GM20000 (cell line): Measurements from ENCODE around the gene CEP104.

Experiments
- DNase-seq: peaks from one replicate; pipeline ENCODE4 v3.0.0; 2012; ENCODE audit warnings: low spot score
- TF ChIP-seq, protein P1 (sequence below): IDR thresholded peaks from 2 replicates; pipeline ENCODE4 v1.5.1; 2012; ENCODE audit warnings: mild to moderate bottlenecking, control low read depth; ENCODE audit errors: extremely low read depth, missing control alignments

Gene CEP104

DNA sequence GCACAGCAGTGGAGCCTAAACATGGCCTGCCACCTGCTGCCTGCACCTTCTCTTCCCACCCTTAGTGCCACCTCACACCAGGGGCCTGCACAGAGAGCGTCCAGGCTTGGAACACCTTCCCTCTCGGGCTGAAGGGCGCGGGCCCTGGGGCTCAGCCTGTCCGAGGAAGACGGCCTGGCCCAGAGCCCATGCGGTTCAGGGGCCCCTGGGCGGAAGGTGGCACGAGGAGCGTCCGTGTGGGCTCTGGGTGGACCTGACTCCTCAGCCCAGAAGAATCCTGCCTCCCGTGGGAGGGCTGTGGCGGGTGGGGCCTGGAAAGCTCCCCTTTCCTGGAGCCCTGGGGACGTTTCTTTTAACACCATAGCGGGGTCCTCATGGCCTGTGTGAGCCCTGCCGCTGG, 19.7 kb upstream of the CEP104 start:
- DNase-seq: no peak
- TF ChIP-seq, protein P1, sequence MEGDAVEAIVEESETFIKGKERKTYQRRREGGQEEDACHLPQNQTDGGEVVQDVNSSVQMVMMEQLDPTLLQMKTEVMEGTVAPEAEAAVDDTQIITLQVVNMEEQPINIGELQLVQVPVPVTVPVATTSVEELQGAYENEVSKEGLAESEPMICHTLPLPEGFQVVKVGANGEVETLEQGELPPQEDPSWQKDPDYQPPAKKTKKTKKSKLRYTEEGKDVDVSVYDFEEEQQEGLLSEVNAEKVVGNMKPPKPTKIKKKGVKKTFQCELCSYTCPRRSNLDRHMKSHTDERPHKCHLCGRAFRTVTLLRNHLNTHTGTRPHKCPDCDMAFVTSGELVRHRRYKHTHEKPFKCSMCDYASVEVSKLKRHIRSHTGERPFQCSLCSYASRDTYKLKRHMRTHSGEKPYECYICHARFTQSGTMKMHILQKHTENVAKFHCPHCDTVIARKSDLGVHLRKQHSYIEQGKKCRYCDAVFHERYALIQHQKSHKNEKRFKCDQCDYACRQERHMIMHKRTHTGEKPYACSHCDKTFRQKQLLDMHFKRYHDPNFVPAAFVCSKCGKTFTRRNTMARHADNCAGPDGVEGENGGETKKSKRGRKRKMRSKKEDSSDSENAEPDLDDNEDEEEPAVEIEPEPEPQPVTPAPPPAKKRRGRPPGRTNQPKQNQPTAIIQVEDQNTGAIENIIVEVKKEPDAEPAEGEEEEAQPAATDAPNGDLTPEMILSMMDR: no peak

DNA sequence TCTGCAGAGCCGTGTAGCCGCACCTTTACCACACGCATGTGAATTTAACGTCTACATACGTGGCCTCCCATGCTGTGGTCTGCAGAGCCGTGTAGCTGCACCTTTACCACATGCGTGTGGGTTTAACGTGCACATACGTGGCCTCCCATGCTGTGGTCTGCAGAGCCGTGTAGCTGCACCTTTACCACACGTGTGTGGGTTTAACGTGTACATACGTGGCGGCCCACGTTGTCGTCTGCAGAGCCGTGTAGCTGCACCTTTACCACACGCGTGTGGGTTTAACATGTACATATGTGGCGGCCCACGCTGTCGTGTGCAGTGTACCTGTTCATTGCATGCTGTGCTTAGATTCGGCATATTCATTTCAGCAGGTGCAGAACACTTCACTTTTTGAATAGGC, 17.7 kb upstream of the CEP104 start:
- TF ChIP-seq, protein P1: no peak
- DNase-seq: no peak

DNA sequence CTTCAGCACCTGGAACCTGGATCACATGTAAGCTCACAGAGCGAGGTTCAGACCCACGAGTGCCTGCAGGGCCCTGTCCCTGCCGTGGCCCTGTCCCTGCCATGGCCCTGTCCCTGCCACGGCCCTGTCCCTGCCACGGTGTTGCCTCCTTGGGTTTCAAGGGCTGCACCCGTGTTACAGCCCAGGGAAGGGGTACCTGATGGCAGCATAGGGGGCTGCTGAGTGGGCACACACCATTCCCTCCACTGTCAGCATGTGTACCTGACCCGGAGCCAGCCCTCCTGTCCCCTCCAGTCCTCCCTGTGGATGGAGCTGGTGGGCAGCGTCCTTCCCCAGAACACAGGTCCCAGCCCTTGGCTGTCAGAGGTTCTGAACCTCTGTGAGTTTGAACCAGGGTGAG, 15.5 kb upstream of the CEP104 start:
- TF ChIP-seq, protein P1: no peak
- no peak for DNase-seq

DNA sequence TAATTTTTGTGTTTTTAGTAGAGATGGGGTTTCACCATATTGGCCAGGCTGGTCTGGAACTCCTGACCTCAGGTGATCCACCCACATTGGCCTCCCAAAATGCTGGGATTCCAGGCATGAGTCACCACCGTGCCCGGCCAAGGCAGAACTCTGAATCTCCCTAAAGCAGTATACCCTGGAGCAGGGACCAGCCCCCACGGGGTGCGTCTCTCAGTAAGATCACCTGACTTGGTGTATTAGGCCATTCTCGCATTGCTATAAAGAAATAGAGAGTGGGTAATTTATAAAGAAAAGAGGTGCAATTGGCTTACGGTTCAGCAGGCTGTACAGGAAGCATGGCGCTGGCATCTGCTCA, 14.4 kb upstream of the CEP104 start:
- TF ChIP-seq, protein P1: no peak
- DNase-seq: no peak

DNA sequence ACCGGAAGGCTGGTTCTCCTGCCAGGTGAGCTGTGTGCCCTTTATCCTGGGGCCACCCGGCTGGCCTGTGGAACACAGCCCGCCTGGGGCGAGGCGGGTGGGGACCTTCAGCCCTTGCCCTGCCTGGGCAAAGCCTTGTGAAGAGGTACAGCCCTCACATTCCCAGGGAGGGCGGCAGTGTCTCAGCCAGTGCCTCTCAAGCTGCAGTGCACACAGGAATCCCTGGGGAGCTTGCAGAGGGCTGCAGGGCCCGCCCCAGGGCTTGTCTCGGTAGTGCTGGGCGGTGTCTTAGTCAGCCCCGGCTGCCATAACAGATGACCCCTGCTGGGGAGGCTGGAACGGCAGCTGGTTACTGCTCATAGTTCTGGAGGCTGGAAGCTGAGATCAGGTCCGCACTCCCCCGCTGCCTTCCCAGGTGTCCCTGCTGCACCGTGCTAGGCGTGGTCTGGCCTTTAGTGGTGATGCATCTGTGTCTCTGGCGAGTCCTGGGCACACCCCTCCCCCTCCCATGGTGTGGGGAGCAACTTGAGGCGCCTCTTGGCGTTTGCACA, 12.8 kb upstream of the CEP104 start:
- DNase-seq: no peak
- TF ChIP-seq, protein P1: no peak

DNA sequence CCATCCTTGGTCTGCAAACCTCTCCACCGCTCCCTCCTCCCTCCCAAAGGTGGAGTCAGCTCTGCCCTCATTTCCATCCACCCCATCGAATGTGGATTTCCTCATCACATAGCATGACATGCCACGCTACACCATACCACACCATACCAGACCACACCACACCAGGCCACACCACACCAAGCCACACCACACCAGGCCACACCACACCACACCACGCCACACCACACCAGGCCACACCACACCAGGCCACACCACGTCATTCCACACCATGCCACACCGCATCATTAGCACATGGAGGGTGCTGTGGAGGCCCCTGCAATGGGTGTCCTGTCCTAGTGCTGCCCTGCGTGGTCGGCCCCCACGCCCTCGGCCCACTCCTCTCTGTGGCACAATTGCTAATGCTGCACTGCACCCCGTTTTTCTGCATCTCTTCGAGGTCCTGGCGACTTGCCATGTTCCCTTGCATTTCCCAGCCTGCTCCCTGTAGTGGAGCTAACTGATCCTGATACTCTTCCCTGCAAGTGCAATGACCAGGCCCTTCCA, 11.5 kb upstream of the CEP104 start:
- DNase-seq: no peak
- TF ChIP-seq, protein P1: no peak

DNA sequence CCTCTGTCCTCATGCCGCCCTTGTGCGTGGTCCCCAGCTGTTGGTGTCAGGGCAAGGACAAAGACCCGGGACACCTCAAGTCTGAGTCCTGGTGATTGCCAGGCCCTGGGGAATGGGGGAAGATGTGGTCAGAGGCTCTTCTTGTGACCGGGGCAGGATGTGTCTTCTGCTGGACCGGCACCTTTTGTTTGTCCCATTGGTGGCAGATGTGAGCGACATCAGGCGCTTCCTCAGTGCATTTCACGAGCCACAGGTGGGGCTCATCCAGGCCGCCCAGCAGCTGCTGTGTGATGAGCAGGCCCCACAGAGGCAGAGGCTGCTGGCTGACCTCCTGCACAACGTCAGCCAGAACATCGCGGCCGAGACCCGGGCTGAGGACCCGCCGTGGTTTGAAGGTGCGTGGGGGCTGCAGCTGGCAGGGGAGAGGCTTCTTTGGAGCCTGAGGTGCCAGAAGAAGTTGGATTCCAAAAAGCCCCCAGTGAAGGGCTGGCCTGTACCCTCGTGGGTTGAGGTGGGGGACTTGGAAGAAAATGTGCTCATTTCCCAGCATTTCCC, 8.7 kb upstream of the CEP104 start:
- TF ChIP-seq, protein P1: no peak
- DNase-seq: no peak
